Glutamatergic neuron (in vitro differentiated cells): ENCODE measurements around the gene ANKRD12. TPM values are rescaled to one million over a fixed set of nuclear protein-coding genes. Genes with fewer than 3 reads are reported as not detected.

Experiments used
- DNase-seq: peaks from one replicate; pipeline ENCODE4 v3.0.0; 2022
- H3K27ac Mint-ChIP-seq: one replicate; pipeline ENCODE4 v1.8.0; 2020; ENCODE audit warnings: mild to moderate bottlenecking, mixed read lengths, inconsistent platforms; ENCODE audit not compliant: unreplicated experiment
- H3K27me3 Mint-ChIP-seq: one replicate; pipeline ENCODE4 v1.8.0; 2020; ENCODE audit warnings: mild to moderate bottlenecking, moderate library complexity, mixed read lengths, inconsistent platforms; ENCODE audit not compliant: unreplicated experiment
- H3K36me3 Mint-ChIP-seq: one replicate; pipeline ENCODE4 v1.8.0; 2020; ENCODE audit warnings: mild to moderate bottlenecking, mixed read lengths, inconsistent platforms; ENCODE audit not compliant: unreplicated experiment
- H3K4me1 Mint-ChIP-seq: one replicate; pipeline ENCODE4 v1.8.0; 2020; ENCODE audit warnings: mild to moderate bottlenecking, low read depth, mixed read lengths, inconsistent platforms; ENCODE audit not compliant: unreplicated experiment
- H3K4me3 Mint-ChIP-seq: one replicate; pipeline ENCODE4 v1.8.0; 2020; ENCODE audit warnings: mild to moderate bottlenecking, mixed read lengths, inconsistent platforms; ENCODE audit not compliant: unreplicated experiment
- H3K9me3 Mint-ChIP-seq: one replicate; pipeline ENCODE4 v1.8.0; 2020; ENCODE audit warnings: mild to moderate bottlenecking, moderate library complexity, mixed read lengths, inconsistent platforms; ENCODE audit not compliant: unreplicated experiment
- total RNA-seq: library from RNA; stranded (reverse); fragmentation: NEBNext Ultra II Directional; extraction: Animal tissue kit (Norgen Biotek cat#: 25700); gene quantifications from one replicate; pipeline ENCODE4 v1.2.1, GENCODE V29; 2021; ENCODE audit not compliant: unreplicated experiment
- TF ChIP-seq, protein P1 (sequence below): fragments of 200-600 bp; sonication (generic); IDR thresholded peaks from one replicate; pipeline ENCODE4 v1.5.0; 2021; ENCODE audit not compliant: partially characterized antibody, unreplicated experiment

ANKRD12 gene
- total RNA-seq, 1 donor from 2014 or later: 41.6 TPM

DNA sequence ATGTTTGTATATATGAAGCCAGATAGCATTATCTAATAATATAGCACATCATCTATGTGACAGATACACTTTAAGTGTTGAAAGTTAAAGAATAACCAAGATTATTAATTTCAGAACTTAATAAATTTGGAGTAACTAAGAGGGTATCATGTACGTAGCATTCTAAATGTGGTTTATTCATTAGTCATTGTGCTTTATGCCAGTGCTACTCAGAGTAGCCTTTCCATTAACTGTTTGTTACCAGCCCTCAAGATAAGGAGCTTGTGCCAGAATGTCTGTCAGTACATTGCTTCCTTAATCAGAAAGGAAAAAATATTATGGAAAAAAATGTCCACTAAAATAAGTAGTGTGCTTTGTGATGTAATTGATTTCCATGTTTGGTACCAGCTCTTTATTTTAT, 103.1 kb downstream of the ANKRD12 start:
- Mint-ChIP-seq H3K4me1 (peaks cover 3% of the 10 kb centered on the region), H3K9me3 (no peaks in the 10 kb centered on the region), H3K4me3 (no peak overlapping the region), H3K27ac (no peak overlapping the region), H3K36me3 (no peaks in the 10 kb centered on the region), H3K27me3 (peaks cover 1% of the 10 kb centered on the region)
- no peak for DNase-seq
- TF ChIP-seq, protein P1, sequence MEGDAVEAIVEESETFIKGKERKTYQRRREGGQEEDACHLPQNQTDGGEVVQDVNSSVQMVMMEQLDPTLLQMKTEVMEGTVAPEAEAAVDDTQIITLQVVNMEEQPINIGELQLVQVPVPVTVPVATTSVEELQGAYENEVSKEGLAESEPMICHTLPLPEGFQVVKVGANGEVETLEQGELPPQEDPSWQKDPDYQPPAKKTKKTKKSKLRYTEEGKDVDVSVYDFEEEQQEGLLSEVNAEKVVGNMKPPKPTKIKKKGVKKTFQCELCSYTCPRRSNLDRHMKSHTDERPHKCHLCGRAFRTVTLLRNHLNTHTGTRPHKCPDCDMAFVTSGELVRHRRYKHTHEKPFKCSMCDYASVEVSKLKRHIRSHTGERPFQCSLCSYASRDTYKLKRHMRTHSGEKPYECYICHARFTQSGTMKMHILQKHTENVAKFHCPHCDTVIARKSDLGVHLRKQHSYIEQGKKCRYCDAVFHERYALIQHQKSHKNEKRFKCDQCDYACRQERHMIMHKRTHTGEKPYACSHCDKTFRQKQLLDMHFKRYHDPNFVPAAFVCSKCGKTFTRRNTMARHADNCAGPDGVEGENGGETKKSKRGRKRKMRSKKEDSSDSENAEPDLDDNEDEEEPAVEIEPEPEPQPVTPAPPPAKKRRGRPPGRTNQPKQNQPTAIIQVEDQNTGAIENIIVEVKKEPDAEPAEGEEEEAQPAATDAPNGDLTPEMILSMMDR: no peak

DNA sequence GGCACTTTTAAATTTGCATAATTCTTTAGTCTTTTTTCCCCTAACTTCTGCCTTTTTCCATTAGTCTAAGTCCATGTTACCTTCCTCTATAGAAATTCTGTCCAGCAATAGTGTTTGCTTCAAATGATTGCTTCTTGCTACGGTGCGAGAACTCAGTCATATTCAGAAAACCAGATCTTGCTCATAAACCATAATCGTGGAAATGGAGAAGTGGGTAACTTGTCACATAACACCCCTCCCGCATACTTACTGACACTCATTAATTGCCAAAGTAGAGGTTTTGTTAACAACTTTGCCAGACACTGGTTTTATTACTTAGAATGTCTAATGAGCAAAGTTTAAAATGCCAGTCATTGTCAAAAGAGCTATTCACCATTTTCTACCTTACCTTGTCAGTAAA, 103.7 kb downstream of the ANKRD12 start:
- Mint-ChIP-seq H3K27ac (no peak overlapping the region), H3K36me3 (no peaks in the 10 kb centered on the region), H3K4me1 (peaks cover 3% of the 10 kb centered on the region), H3K4me3 (no peak overlapping the region), H3K9me3 (no peaks in the 10 kb centered on the region), H3K27me3 (peaks cover 1% of the 10 kb centered on the region)
- no peak for DNase-seq
- TF ChIP-seq, protein P1: no peak

DNA sequence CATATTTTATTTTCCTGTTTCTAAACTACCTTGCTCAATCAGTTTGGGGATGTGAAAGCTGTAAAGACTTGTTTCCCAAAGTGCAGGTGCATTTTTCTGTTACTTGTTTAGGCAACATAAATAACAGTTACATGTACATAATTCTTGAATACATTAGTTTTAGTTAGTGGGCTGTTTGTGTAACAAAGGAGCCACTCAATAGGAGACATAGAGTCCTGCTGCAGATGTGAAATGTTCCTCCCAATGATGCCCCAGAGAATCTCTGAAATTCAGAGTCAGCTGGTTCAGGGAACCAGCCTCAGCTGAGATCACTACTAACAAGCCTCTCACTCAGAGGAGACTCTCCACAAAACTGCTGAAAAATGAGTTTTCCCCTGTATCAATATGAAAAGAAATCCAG, 106.4 kb downstream of the ANKRD12 start:
- H3K4me3 Mint-ChIP-seq: no peak overlapping the region
- peaks cover 3% of the 10 kb centered on the region for H3K4me1 Mint-ChIP-seq
- H3K36me3 Mint-ChIP-seq: no peaks in the 10 kb centered on the region
- H3K9me3 Mint-ChIP-seq: no peaks in the 10 kb centered on the region
- TF ChIP-seq, protein P1: no peak
- no peak overlapping the region for H3K27ac Mint-ChIP-seq
- peaks cover under 1% of the 10 kb centered on the region for H3K27me3 Mint-ChIP-seq
- no peak for DNase-seq

- Mint-ChIP-seq H3K4me3 (no peak overlapping the region), H3K36me3 (no peaks in the 10 kb centered on the region), H3K27me3 (no peaks in the 10 kb centered on the region), H3K4me1 (peaks cover 3% of the 10 kb centered on the region), H3K9me3 (no peaks in the 10 kb centered on the region), H3K27ac (no peak overlapping the region)
- DNase-seq: no peak
- TF ChIP-seq, protein P1: no peak
Observed at GRCh38 chr18:9244376-9244775, 107.8 kb downstream of the ANKRD12 start.

- no peak for DNase-seq
- H3K27me3 Mint-ChIP-seq: no peaks in the 10 kb centered on the region
- TF ChIP-seq, protein P1: no peak
- no peak overlapping the region for H3K27ac Mint-ChIP-seq
- no peaks in the 10 kb centered on the region for H3K4me1 Mint-ChIP-seq
- H3K9me3 Mint-ChIP-seq: no peaks in the 10 kb centered on the region
- no peak overlapping the region for H3K4me3 Mint-ChIP-seq
- no peaks in the 10 kb centered on the region for H3K36me3 Mint-ChIP-seq
Observed at GRCh38 chr18:9248661-9249060, 112.1 kb downstream of the ANKRD12 start.
